Brain pericyte (primary cell): Measurements from ENCODE around the gene CAPZA1.
A peak's percentile ranks its signal among the peaks of the same experiment; 100 is the strongest.

Source experiments
- DNase-seq: peaks from one replicate; pipeline ENCODE4 v3.0.0-alpha.2; 2012; ENCODE audit warnings: low read depth, low spot score

CAPZA1 gene

GRCh38 chr1:112700290-112701226 is 80.9 kb downstream of the CAPZA1 start:
- peak; percentile 92 for DNase-seq

- no peak for DNase-seq
Observed at GRCh38 chr1:112701227-112702066, 81.8 kb downstream of the CAPZA1 start.

GRCh38 chr1:112702067-112702395 is 82.4 kb downstream of the CAPZA1 start:
- DNase-seq = no peak

- DNase-seq = no peak
Observed at GRCh38 chr1:112702420-112703261, 83.0 kb downstream of the CAPZA1 start.

- DNase-seq = no peak
Observed at GRCh38 chr1:112703706-112704105, 84.1 kb downstream of the CAPZA1 start.

- DNase-seq = no peak
Observed at GRCh38 chr1:112704391-112704933, 84.8 kb downstream of the CAPZA1 start.

GRCh38 chr1:112704934-112705627 is 85.4 kb downstream of the CAPZA1 start:
- DNase-seq = peak; percentile 89

GRCh38 chr1:112706505-112707220 is 87.0 kb downstream of the CAPZA1 start, which contains the start of gene RHOC:
Gene RHOC (minus strand): TSS chr1:112707127. CDS start chr1:112703799, 3,328 bp downstream.
- DNase-seq = no peak

- DNase-seq = no peak
Observed at GRCh38 chr1:112707221-112708001, 87.8 kb downstream of the CAPZA1 start.

- DNase-seq = no peak
Observed at GRCh38 chr1:112708002-112708448, 88.4 kb downstream of the CAPZA1 start.

GRCh38 chr1:112708489-112708888 is 88.9 kb downstream of the CAPZA1 start:
- DNase-seq = no peak

- no peak for DNase-seq
Observed at GRCh38 chr1:112710159-112710558, 90.5 kb downstream of the CAPZA1 start.

- no peak for DNase-seq
Observed at GRCh38 chr1:112710586-112710985, 91.0 kb downstream of the CAPZA1 start.

- no peak for DNase-seq
Observed at GRCh38 chr1:112711041-112711440, 91.4 kb downstream of the CAPZA1 start.

GRCh38 chr1:112711670-112712069 is 92.0 kb downstream of the CAPZA1 start:
- no peak for DNase-seq

- no peak for DNase-seq
Observed at GRCh38 chr1:112712191-112712590, 92.6 kb downstream of the CAPZA1 start.

- DNase-seq = no peak
Observed at GRCh38 chr1:112712701-112713128, 93.1 kb downstream of the CAPZA1 start.

- DNase-seq = no peak
Observed at GRCh38 chr1:112713466-112714312, 94.1 kb downstream of the CAPZA1 start.
